H1 (cell line): Measurements from ENCODE around the gene RTN4RL1. TPM values are rescaled to one million over a fixed set of nuclear protein-coding genes. Genes with fewer than 3 reads are reported as not detected.

Source experiments
- CTCF ChIA-PET: fragments of 300-600 bp; sonication (Branson Sonifier 250); formaldehyde crosslinking; loops from one replicate; lab custom pipeline; 2021; ENCODE audit not compliant: partially characterized antibody; lab: Charles Lee
- POLR2A ChIA-PET: fragments of 300-600 bp; sonication (Branson Sonifier 250); formaldehyde crosslinking; loops from one replicate; lab custom pipeline; 2021; ENCODE audit warnings: inconsistent platforms; ENCODE audit not compliant: partially characterized antibody; lab: Charles Lee
- DNase-seq, 2 experiments: peaks; one replicate each; pipeline versions ENCODE4 v3.0.0 to v3.0.0-alpha.2; 2010 to 2022; ENCODE audit warnings: low spot score in 2 of 2, low read depth in 1 of 2, mixed read lengths in 1 of 2
- FAIRE-seq: peaks from 2 replicates; lab custom pipeline; 2011; peaks lifted over from hg19 to GRCh38; lab: Jason Lieb, UNC
- H2AFZ ChIP-seq: 2 replicates; pipeline ENCODE4 v1.8.1; 2012; ENCODE audit warnings: low read length, inconsistent platforms
- H2AK5ac ChIP-seq: 2 replicates; pipeline ENCODE4 v1.6.1; 2013; ENCODE audit warnings: low read depth, low read length
- H2BK120ac ChIP-seq: replicated peaks from 2 replicates; pipeline ENCODE3; 2013; ENCODE audit warnings: low read depth, low read length, inconsistent platforms
- H2BK12ac ChIP-seq: 2 replicates; pipeline ENCODE4 v1.6.1; 2013; ENCODE audit warnings: low read depth, low read length
- H2BK15ac ChIP-seq: 2 replicates; pipeline ENCODE4 v1.6.1; 2013; ENCODE audit warnings: low read length
- H2BK20ac ChIP-seq: 2 replicates; pipeline ENCODE4 v1.6.1; 2013; ENCODE audit warnings: low read length
- H2BK5ac ChIP-seq: 2 replicates; pipeline ENCODE4 v1.6.1; 2013; ENCODE audit warnings: low read depth, low read length
- H3K14ac ChIP-seq: 2 replicates; pipeline ENCODE4 v1.6.1; 2013; ENCODE audit warnings: inconsistent platforms; ENCODE audit not compliant: insufficient read length
- H3K18ac ChIP-seq: 2 replicates; pipeline ENCODE4 v1.6.1; 2013; ENCODE audit warnings: low read length; ENCODE audit errors: extremely low read depth
- H3K23ac ChIP-seq: 2 replicates; pipeline ENCODE4 v1.6.1; 2013; ENCODE audit warnings: inconsistent platforms; ENCODE audit not compliant: insufficient read length
- H3K23me2 ChIP-seq: 2 replicates; pipeline ENCODE4 v1.6.1; 2013; ENCODE audit warnings: low read depth, low read length
- H3K27ac ChIP-seq: 2 replicates; pipeline ENCODE4 v1.6.1; 2011; ENCODE audit warnings: low read depth, low read length, inconsistent platforms
- H3K27me3 ChIP-seq, 4 experiments: replicated peaks in 1 of 4; 1 replicate in 1 of 4; 2 replicates in 3 of 4; pipeline versions ENCODE4 v1.6.1 to v1.8.1; 2011 to 2013; ENCODE audit warnings: low read length in 3 of 4, mild to moderate bottlenecking in 3 of 4, inconsistent platforms in 2 of 4, mixed read lengths in 2 of 4, moderate library complexity in 1 of 4; ENCODE audit not compliant: control insufficient read depth in 3 of 4, insufficient read depth in 3 of 4; ENCODE audit errors: extremely low read depth in 1 of 4
- H3K36me3 ChIP-seq, 4 experiments: 2 replicates each; pipeline versions ENCODE4 v1.6.1 to v1.8.1; 2011 to 2013; ENCODE audit warnings: mild to moderate bottlenecking in 4 of 4, low read length in 3 of 4, moderate library complexity in 2 of 4, control low read depth in 1 of 4, inconsistent platforms in 1 of 4; ENCODE audit not compliant: insufficient read depth in 4 of 4, control insufficient read depth in 2 of 4
- H3K4ac ChIP-seq: replicated peaks from 2 replicates; pipeline ENCODE3; 2013; ENCODE audit warnings: low read length, low read depth, mixed read lengths, inconsistent platforms; ENCODE audit not compliant: insufficient read length
- H3K4me1 ChIP-seq, 4 experiments: replicated peaks in 1 of 4; 1 replicate in 1 of 4; 2 replicates in 3 of 4; pipeline versions ENCODE4 v1.6.1 to v1.8.1; 2011 to 2013; ENCODE audit warnings: low read length in 3 of 4, inconsistent platforms in 2 of 4, mixed read lengths in 1 of 4; ENCODE audit not compliant: insufficient read depth in 4 of 4, control insufficient read depth in 3 of 4
- H3K4me2 ChIP-seq, 2 experiments: 2 replicates each; pipeline versions ENCODE4 v1.6.1 to v1.8.1; 2011 to 2013; ENCODE audit warnings: low read depth in 2 of 2, low read length in 2 of 2, control low read depth in 1 of 2, inconsistent platforms in 1 of 2, mild to moderate bottlenecking in 1 of 2; ENCODE audit not compliant: insufficient read depth in 1 of 2
- H3K4me3 ChIP-seq, 4 experiments: fragments of 200-600, 300-600 bp in 1 of 4; sonication (generic), shearing (Covaris generic), sonication (Bioruptor Twin) in 1 of 4; 2 replicates each; pipeline versions ENCODE4 v1.5.1 to v1.8.1; 2011 to 2016; ENCODE audit warnings: low read length in 4 of 4, low read depth in 3 of 4, control low read depth in 2 of 4, inconsistent platforms in 2 of 4, mild to moderate bottlenecking in 2 of 4, mixed read lengths in 1 of 4, moderate library complexity in 1 of 4; ENCODE audit not compliant: insufficient read depth in 2 of 4; ENCODE audit errors: extremely low read depth in 1 of 4
- H3K56ac ChIP-seq: replicated peaks from 2 replicates; pipeline ENCODE3; 2013; ENCODE audit warnings: low read depth, mild to moderate bottlenecking, mixed read lengths, low read length, inconsistent platforms; ENCODE audit not compliant: insufficient read length
- H3K79me1 ChIP-seq: 2 replicates; pipeline ENCODE4 v1.6.1; 2013; ENCODE audit warnings: low read depth, low read length, control low read depth
- H3K79me2 ChIP-seq, 2 experiments: 2 replicates each; pipeline versions ENCODE4 v1.6.1 to v1.8.1; 2012 to 2013; ENCODE audit warnings: low read length in 2 of 2, mild to moderate bottlenecking in 2 of 2, inconsistent platforms in 1 of 2; ENCODE audit not compliant: insufficient read depth in 2 of 2, control insufficient read depth in 1 of 2
- H3K9ac ChIP-seq, 4 experiments: replicated peaks in 1 of 4; 1 replicate in 1 of 4; 2 replicates in 3 of 4; pipeline versions ENCODE4 v1.6.1 to v1.8.1; 2011 to 2013; ENCODE audit warnings: low read depth in 3 of 4, low read length in 3 of 4, control low read depth in 2 of 4, mild to moderate bottlenecking in 2 of 4, moderate library complexity in 2 of 4, inconsistent platforms in 1 of 4; ENCODE audit errors: extremely low read depth in 1 of 4
- H3K9me3 ChIP-seq, 2 experiments: 2 replicates each; pipeline versions ENCODE4 v1.6.1 to v1.8.1; 2012 to 2013; ENCODE audit warnings: mild to moderate bottlenecking in 2 of 2, moderate library complexity in 2 of 2, control low read depth in 1 of 2, inconsistent platforms in 1 of 2, low read depth in 1 of 2, low read length in 1 of 2, mixed read lengths in 1 of 2; ENCODE audit not compliant: insufficient read depth in 2 of 2
- H4K20me1 ChIP-seq, 2 experiments: replicated peaks in 1 of 2; 2 replicates each; pipeline versions ENCODE3 to v1.8.1; 2011 to 2013; ENCODE audit warnings: inconsistent platforms in 2 of 2, low read length in 2 of 2, mild to moderate bottlenecking in 1 of 2; ENCODE audit not compliant: insufficient read depth in 2 of 2, control insufficient read depth in 1 of 2
- H4K5ac ChIP-seq: 2 replicates; pipeline ENCODE4 v1.6.1; 2013; ENCODE audit warnings: low read length, low read depth, mixed read lengths, inconsistent platforms; ENCODE audit not compliant: insufficient read length
- H4K8ac ChIP-seq: 2 replicates; pipeline ENCODE4 v1.8.0; 2013; ENCODE audit warnings: mild to moderate bottlenecking, moderate library complexity, low read length, inconsistent platforms; ENCODE audit not compliant: insufficient read depth; ENCODE audit errors: extremely low read depth
- H4K91ac ChIP-seq: replicated peaks from 2 replicates; pipeline ENCODE3; 2013; ENCODE audit warnings: low read length, mixed read lengths, inconsistent platforms; ENCODE audit not compliant: insufficient read length
- CBX5 ChIP-seq: fragments of 300-800, 300-1000 bp; sonication (generic); IDR thresholded peaks from 2 replicates; pipeline ENCODE4 v1.7.1; 2016; ENCODE audit warnings: antibody characterized with exemption, low read length, low read depth
- CBX8 ChIP-seq: fragments of 300-800, 300-1000 bp; sonication (generic); IDR thresholded peaks from 2 replicates; pipeline ENCODE4 v1.7.1; 2016; ENCODE audit warnings: low read depth, low read length, borderline replicate concordance
- GABPA ChIP-seq: IDR thresholded peaks from 2 replicates; pipeline ENCODE4 v1.6.1; 2011; ENCODE audit warnings: mild to moderate bottlenecking, low read length, moderate library complexity, borderline replicate concordance; ENCODE audit not compliant: insufficient read depth
- PHF8 ChIP-seq: fragments of 200-600 bp; sonication (generic); conservative IDR thresholded peaks from 2 replicates; pipeline ENCODE4 v1.7.1; 2012; ENCODE audit warnings: low read depth, mild to moderate bottlenecking, inconsistent platforms, low read length, moderate library complexity
- POU5F1 ChIP-seq: IDR thresholded peaks from 2 replicates; pipeline ENCODE4 v1.6.1; 2011; ENCODE audit warnings: low read depth, mild to moderate bottlenecking, low read length, moderate library complexity
- RXRA ChIP-seq: IDR thresholded peaks from 2 replicates; pipeline ENCODE4 v1.6.1; 2011; ENCODE audit warnings: low read depth, mild to moderate bottlenecking, low read length, moderate library complexity; ENCODE audit not compliant: insufficient read depth
- SP4 ChIP-seq: IDR thresholded peaks from 2 replicates; pipeline ENCODE4 v1.6.1; 2012; ENCODE audit warnings: low read length, inconsistent platforms
- TAF7 ChIP-seq: optimal IDR thresholded peaks from 2 replicates; pipeline ENCODE3; 2011; ENCODE audit warnings: low read depth, mild to moderate bottlenecking, inconsistent platforms, low read length, moderate library complexity, borderline replicate concordance
- WGBS, 2 experiments: shearing (Covaris generic) in 1 of 2; methylation state at CpG; one replicate each; pipeline versions ENCODE4 v1.1.6 to v1.1.7; 2013 to 2015; ENCODE audit warnings: low lambda C conversion rate in 2 of 2, mixed read lengths in 2 of 2, inconsistent platforms in 1 of 2, low coverage in 1 of 2, missing lambda C conversion rate in 1 of 2; ENCODE audit not compliant: insufficient replicate concordance in 2 of 2, insufficient coverage in 1 of 2, insufficient read length in 1 of 2; ENCODE audit errors: extremely low coverage in 1 of 2, missing lambda C conversion rate in 1 of 2; 5-methylcytosine and 5-hydroxymethylcytosine counted together
- polyA plus RNA-seq, 7 experiments: library from polyadenylated mRNA; depleted of rRNA in 3 of 7; stranded (reverse) in 5 of 7; unstranded in 2 of 7; fragments of >200 nt in 5 of 7; fragments of 200-250 nt in 2 of 7; gene quantifications; 1 replicate in 5 of 7; 2 replicates in 1 of 7; 4 replicates in 1 of 7; pipeline versions ENCODE4 v1.2.1 to v1.2.3, GENCODE V29; 2011 to 2013; ENCODE audit warnings: missing spikeins in 2 of 7, mixed read lengths in 2 of 7
- total RNA-seq: library from RNA; stranded (reverse); fragmentation: NEBNext Ultra II Directional; extraction: Animal tissue kit (Norgen Biotek cat#: 25700); gene quantifications from 2 replicates; pipeline ENCODE4 v1.2.1, GENCODE V29; 2021
- TF ChIP-seq, protein P1 (sequence below), 3 experiments: IDR thresholded peaks; 1 replicate in 2 of 3; 2 replicates in 1 of 3; pipeline versions ENCODE4 v1.5.1 to v1.6.1; 2011; ENCODE audit warnings: low read length in 3 of 3, mild to moderate bottlenecking in 3 of 3, inconsistent platforms in 2 of 3, low read depth in 1 of 3, moderate library complexity in 1 of 3; ENCODE audit not compliant: insufficient read depth in 1 of 3; ENCODE audit errors: control extremely low read depth in 1 of 3
- TF ChIP-seq, protein P2 (sequence below): IDR thresholded peaks from 2 replicates; pipeline ENCODE4 v1.6.1; 2012; ENCODE audit warnings: inconsistent platforms

The RTN4RL1 gene
- total and polyA plus RNA-seq, 2 of the 8 experiments (the other 6 are each of a cell fraction or from before 2014, with no cell fraction given), result 0.09 TPM; not detected in 1

DNA sequence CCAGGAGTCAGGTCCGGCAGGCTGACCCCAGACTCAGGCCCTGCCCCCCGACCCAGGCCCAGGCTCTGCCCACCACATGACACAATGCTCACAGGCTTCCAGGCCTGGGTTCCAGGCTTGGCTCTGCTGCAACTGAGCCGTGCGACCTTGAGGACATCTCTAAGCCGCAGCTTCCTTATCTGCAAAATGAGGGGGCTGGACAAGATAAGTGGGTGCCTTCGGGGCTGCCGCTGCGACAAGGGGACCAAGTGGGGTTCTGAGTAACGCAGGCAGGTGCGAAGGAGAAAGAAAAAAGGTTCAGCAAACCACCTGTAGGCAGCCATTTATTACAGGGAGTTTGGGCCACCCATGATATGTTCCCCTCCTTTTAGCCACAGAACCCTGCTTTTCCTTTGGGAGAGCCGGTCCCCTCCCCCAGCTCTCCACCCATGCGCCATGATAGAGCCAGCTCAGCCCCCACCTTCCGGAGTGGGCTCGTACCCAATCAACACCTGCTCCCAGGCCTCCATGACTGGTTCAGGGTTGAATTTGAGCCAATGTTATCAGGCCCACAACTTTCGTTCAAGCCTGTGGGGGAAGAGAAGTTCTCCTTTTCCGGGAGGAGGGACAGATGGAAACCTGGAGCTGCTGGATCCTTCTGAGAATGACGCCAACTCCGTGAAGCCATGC lies 38.2 kb downstream of the RTN4RL1 start:
- H3K27me3 ChIP-seq, result no peaks in the 10 kb centered on the region
- H4K91ac ChIP-seq, result no peak overlapping the region
- H3K56ac ChIP-seq, result no peak overlapping the region
- H2BK15ac ChIP-seq, result no peak overlapping the region
- no peak overlapping the region for H3K18ac ChIP-seq
- H3K79me1 ChIP-seq, result no peaks in the 10 kb centered on the region
- H3K14ac ChIP-seq, result no peak overlapping the region
- H3K36me3 ChIP-seq, result no peaks in the 10 kb centered on the region
- no peak overlapping the region for H2BK120ac ChIP-seq
- no peak overlapping the region for H3K4me2 ChIP-seq
- no peak overlapping the region for H4K5ac ChIP-seq
- H2BK5ac ChIP-seq, result no peak overlapping the region
- ChIA-PET POLR2A (no interaction called here), CTCF (interaction anchor here (1.0 to 1.2 kb wide), 2 partner anchors 12 to 45 kb away, joined by 3 to 4 read pairs; no protein-coding TSS in a partner anchor)
- H4K20me1 ChIP-seq, result peaks cover 0 to 2% of the 10 kb centered on the region in 2 experiments
- no peak overlapping the region for H3K9ac ChIP-seq
- H3K9me3 ChIP-seq, result no peaks in the 10 kb centered on the region
- 92% methylated on average over 18 of the region's 18 CpGs; no CpG with 5 or more reads in 1 of the 2 experiments for WGBS, 2 experiments
- H4K8ac ChIP-seq, result no peak overlapping the region
- no peak overlapping the region for H3K4me3 ChIP-seq
- no peak overlapping the region for H3K27ac ChIP-seq
- H3K4me1 ChIP-seq, result peaks cover 0 to 6% (median 0%) of the 10 kb centered on the region in 4 experiments; a peak in 2 of 7 replicates
- H2AK5ac ChIP-seq, result no peak overlapping the region
- no peak overlapping the region for H3K4ac ChIP-seq
- FAIRE-seq (no peak), DNase-seq (no peak)
- H3K79me2 ChIP-seq, result no peaks in the 10 kb centered on the region
- no peak overlapping the region for H2BK20ac ChIP-seq
- H3K23ac ChIP-seq, result no peak overlapping the region
- no peaks in the 10 kb centered on the region for H3K23me2 ChIP-seq
- H2BK12ac ChIP-seq, result no peak overlapping the region
- H2AFZ ChIP-seq, result 0 out of 2 replicates have a peak overlapping the region, but pooled peaks have one; percentile 28
- no peak for TF ChIP-seq RXRA
- no peak for TF ChIP-seq POU5F1
- TF ChIP-seq, protein P1, sequence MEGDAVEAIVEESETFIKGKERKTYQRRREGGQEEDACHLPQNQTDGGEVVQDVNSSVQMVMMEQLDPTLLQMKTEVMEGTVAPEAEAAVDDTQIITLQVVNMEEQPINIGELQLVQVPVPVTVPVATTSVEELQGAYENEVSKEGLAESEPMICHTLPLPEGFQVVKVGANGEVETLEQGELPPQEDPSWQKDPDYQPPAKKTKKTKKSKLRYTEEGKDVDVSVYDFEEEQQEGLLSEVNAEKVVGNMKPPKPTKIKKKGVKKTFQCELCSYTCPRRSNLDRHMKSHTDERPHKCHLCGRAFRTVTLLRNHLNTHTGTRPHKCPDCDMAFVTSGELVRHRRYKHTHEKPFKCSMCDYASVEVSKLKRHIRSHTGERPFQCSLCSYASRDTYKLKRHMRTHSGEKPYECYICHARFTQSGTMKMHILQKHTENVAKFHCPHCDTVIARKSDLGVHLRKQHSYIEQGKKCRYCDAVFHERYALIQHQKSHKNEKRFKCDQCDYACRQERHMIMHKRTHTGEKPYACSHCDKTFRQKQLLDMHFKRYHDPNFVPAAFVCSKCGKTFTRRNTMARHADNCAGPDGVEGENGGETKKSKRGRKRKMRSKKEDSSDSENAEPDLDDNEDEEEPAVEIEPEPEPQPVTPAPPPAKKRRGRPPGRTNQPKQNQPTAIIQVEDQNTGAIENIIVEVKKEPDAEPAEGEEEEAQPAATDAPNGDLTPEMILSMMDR (IDR thresholded peaks at IDR 0.05; ENCODE audit: control extremely low read depth in 1 of 3, insufficient read depth in 1 of 3, low read depth in 1 of 3, low read length in 3 of 3), result no peak
- no peak for TF ChIP-seq CBX8
- no peak for TF ChIP-seq GABPA
- no peak for TF ChIP-seq TAF7
- TF ChIP-seq SP4, result no peak
- TF ChIP-seq PHF8, result no peak
- TF ChIP-seq CBX5, result no peak
- TF ChIP-seq, protein P2, sequence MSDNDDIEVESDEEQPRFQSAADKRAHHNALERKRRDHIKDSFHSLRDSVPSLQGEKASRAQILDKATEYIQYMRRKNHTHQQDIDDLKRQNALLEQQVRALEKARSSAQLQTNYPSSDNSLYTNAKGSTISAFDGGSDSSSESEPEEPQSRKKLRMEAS, result no peak
